HCT116 (cell line): Measurements from ENCODE around the gene GFER. TPM values are rescaled to one million over a fixed set of nuclear protein-coding genes. Genes with fewer than 3 reads are reported as not detected.

Source experiments
- ATAC-seq: fragments of 200-7000 bp; cut with Tn5 transposase; 2 replicates; pipeline ENCODE4 v1.9.1; 2020; ENCODE audit warnings: mild to moderate bottlenecking, moderate library complexity
- BruUV-seq: library from RNA; stranded (reverse); fragments of 400-500 nt; replicated peaks from 2 replicates; lab custom pipeline; 2021; lab: Mats Ljungman, UMichigan
- CTCF ChIA-PET: fragments of 300-600 bp; sonication (Branson Sonifier 250); formaldehyde crosslinking; loops from one replicate; lab custom pipeline; 2021; ENCODE audit warnings: antibody characterized with exemption; lab: Charles Lee
- POLR2A ChIA-PET: fragments of 300-600, 350-600 bp; sonication (Branson Sonifier 250); formaldehyde crosslinking; loops from one replicate; lab custom pipeline; 2021; ENCODE audit warnings: antibody characterized with exemption; lab: Charles Lee
- RAD21 ChIA-PET, 2 experiments: fragments of 300-600 bp; sonication (Branson Sonifier 250); formaldehyde crosslinking; loops; one replicate each; lab custom pipeline; 2023; ENCODE audit warnings: low total read pairs in 2 of 2; ENCODE audit not compliant: uncharacterized antibody in 2 of 2, unreplicated experiment in 2 of 2, low non-redundant PET in 1 of 2; lab: Charles Lee
- DNase-seq: peaks from one replicate; pipeline ENCODE4 v3.0.0-alpha.2; 2010; ENCODE audit warnings: low read depth, low spot score
- H2AFZ ChIP-seq: fragments of 200-600 bp; shearing (Covaris generic), sonication (generic); 2 replicates; pipeline ENCODE4 v1.6.1; 2017; ENCODE audit warnings: low read depth, mixed run types, mixed read lengths, antibody characterized with exemption, low read length; ENCODE audit not compliant: poor library complexity, severe bottlenecking
- H3K27ac ChIP-seq: 2 replicates; pipeline ENCODE4 v1.5.1; 2012; ENCODE audit warnings: low read depth, low read length
- H3K27me3 ChIP-seq: fragments of 200-600 bp; sonication (generic); 2 replicates; pipeline ENCODE4 v1.6.1; 2016; ENCODE audit warnings: mixed run types, low read length, mixed read lengths; ENCODE audit not compliant: insufficient read depth
- H3K36me3 ChIP-seq, 2 experiments: fragments of 200-500 bp in 1 of 2; fragments of 200-600 bp in 1 of 2; sonication (Bioruptor generic) in 1 of 2; sonication (generic) in 1 of 2; 2 replicates each; pipeline versions ENCODE4 v1.5.1 to v1.6.1; 2014 to 2016; ENCODE audit warnings: low read length in 2 of 2, inconsistent platforms in 1 of 2, mixed read lengths in 1 of 2, mixed run types in 1 of 2; ENCODE audit not compliant: insufficient read depth in 2 of 2, control insufficient read depth in 1 of 2
- H3K4me1 ChIP-seq, 2 experiments: fragments of 200-600 bp in 1 of 2; sonication (generic) in 1 of 2; 2 replicates each; pipeline versions ENCODE4 v1.5.1 to v1.6.1; 2012 to 2017; ENCODE audit warnings: low read length in 2 of 2, inconsistent platforms in 1 of 2, mild to moderate bottlenecking in 1 of 2, mixed read lengths in 1 of 2, mixed run types in 1 of 2, moderate library complexity in 1 of 2; ENCODE audit not compliant: insufficient read depth in 2 of 2, control insufficient read depth in 1 of 2
- H3K4me2 ChIP-seq: fragments of 200-600 bp; sonication (generic); 2 replicates; pipeline ENCODE4 v1.6.1; 2017; ENCODE audit warnings: mixed run types, low read length, mixed read lengths
- H3K4me3 ChIP-seq, 2 experiments: fragments of 200-600 bp in 1 of 2; sonication (generic) in 1 of 2; replicated peaks in 1 of 2; 2 replicates each; pipeline ENCODE4 v1.5.1; 2011 to 2016; ENCODE audit warnings: low read length in 2 of 2, control low read depth in 1 of 2, low read depth in 1 of 2, mild to moderate bottlenecking in 1 of 2, mixed read lengths in 1 of 2, mixed run types in 1 of 2
- H3K79me2 ChIP-seq: fragments of 200-600 bp; sonication (generic); 2 replicates; pipeline ENCODE4 v1.6.1; 2017; ENCODE audit warnings: mild to moderate bottlenecking, mixed run types, low read length, moderate library complexity, mixed read lengths; ENCODE audit not compliant: insufficient read depth
- H3K9ac ChIP-seq: fragments of 200-600 bp; sonication (generic); 2 replicates; pipeline ENCODE4 v1.6.1; 2016; ENCODE audit warnings: low read length, mixed read lengths
- H3K9me2 ChIP-seq: fragments of 200-600 bp; sonication (generic), shearing (Covaris generic); 2 replicates; pipeline ENCODE4 v1.6.1; 2017; ENCODE audit warnings: mixed run types, mild to moderate bottlenecking, moderate library complexity; ENCODE audit not compliant: insufficient read depth
- H3K9me3 ChIP-seq, 2 experiments: fragments of 200-500 bp in 1 of 2; fragments of 200-600 bp in 1 of 2; sonication (Bioruptor generic) in 1 of 2; sonication (generic) in 1 of 2; 2 replicates each; pipeline ENCODE4 v1.6.1; 2014 to 2017; ENCODE audit warnings: low read length in 2 of 2, mixed read lengths in 2 of 2, inconsistent platforms in 1 of 2, low read depth in 1 of 2, mild to moderate bottlenecking in 1 of 2, mixed run types in 1 of 2, moderate library complexity in 1 of 2; ENCODE audit not compliant: control insufficient read depth in 1 of 2, insufficient read depth in 1 of 2
- H4K20me1 ChIP-seq: fragments of 200-600 bp; sonication (generic), shearing (Covaris generic); 2 replicates; pipeline ENCODE4 v1.6.1; 2017; ENCODE audit warnings: mixed run types, mild to moderate bottlenecking, moderate library complexity; ENCODE audit not compliant: insufficient read depth
- ATF3 ChIP-seq: IDR thresholded peaks from 2 replicates; pipeline ENCODE4 v1.6.1; 2012
- CBX3 ChIP-seq: IDR thresholded peaks from 2 replicates; pipeline ENCODE4 v1.6.1; 2012; ENCODE audit warnings: low read depth
- CEBPB ChIP-seq: IDR thresholded peaks from 2 replicates; pipeline ENCODE4 v1.6.1; 2012; ENCODE audit warnings: low read depth
- CTCF ChIP-seq, 3 experiments: fragments of 200-600 bp in 1 of 3; sonication (generic) in 1 of 3; IDR thresholded peaks in 2 of 3; conservative IDR thresholded peaks in 1 of 3; 2 replicates each; pipeline ENCODE4 v1.5.1; 2012 to 2017; ENCODE audit warnings: low read depth in 2 of 3, low read length in 2 of 3, antibody characterized with exemption in 1 of 3, borderline replicate concordance in 1 of 3, control low read depth in 1 of 3, mild to moderate bottlenecking in 1 of 3, mixed read lengths in 1 of 3, mixed run types in 1 of 3, moderate library complexity in 1 of 3; ENCODE audit not compliant: insufficient read depth in 1 of 3
- EGR1 ChIP-seq: IDR thresholded peaks from 2 replicates; pipeline ENCODE4 v1.6.1; 2012; ENCODE audit warnings: low read depth
- ELF1 ChIP-seq: IDR thresholded peaks from 2 replicates; pipeline ENCODE4 v1.6.1; 2012; ENCODE audit warnings: low read depth, borderline replicate concordance
- EZH2 ChIP-seq: fragments of 200-600 bp; sonication (generic); IDR thresholded peaks from 2 replicates; pipeline ENCODE4 v1.6.1; 2017; ENCODE audit warnings: antibody characterized with exemption, mixed run types
- EZH2phosphoT487 ChIP-seq: fragments of 200-600 bp; IDR thresholded peaks from 2 replicates; pipeline ENCODE4 v1.6.1; 2018; ENCODE audit warnings: antibody characterized with exemption, borderline replicate concordance
- FOSL1 ChIP-seq: IDR thresholded peaks from 2 replicates; pipeline ENCODE4 v1.6.1; 2012; ENCODE audit warnings: low read depth
- JUND ChIP-seq: IDR thresholded peaks from 2 replicates; pipeline ENCODE4 v1.6.1; 2012
- MAX ChIP-seq: IDR thresholded peaks from 2 replicates; pipeline ENCODE4 v1.6.1; 2012
- POLR2A ChIP-seq: IDR thresholded peaks from 2 replicates; pipeline ENCODE4 v1.7.0; 2011; ENCODE audit warnings: borderline replicate concordance; ENCODE audit not compliant: insufficient read depth, insufficient read length; ENCODE audit errors: extremely low read depth
- POLR2AphosphoS5 ChIP-seq: IDR thresholded peaks from 2 replicates; pipeline ENCODE4 v1.6.1; 2011; ENCODE audit warnings: mild to moderate bottlenecking, low read depth, low read length, moderate library complexity
- RAD21 ChIP-seq: IDR thresholded peaks from 2 replicates; pipeline ENCODE4 v1.6.1; 2012; ENCODE audit warnings: low read depth, mild to moderate bottlenecking
- REST ChIP-seq: IDR thresholded peaks from 2 replicates; pipeline ENCODE4 v1.6.1; 2012; ENCODE audit warnings: low read depth
- SIN3A ChIP-seq: IDR thresholded peaks from 2 replicates; pipeline ENCODE4 v1.6.1; 2012; ENCODE audit warnings: low read depth
- SP1 ChIP-seq: IDR thresholded peaks from 2 replicates; pipeline ENCODE4 v1.6.1; 2012; ENCODE audit warnings: low read depth
- SRF ChIP-seq: IDR thresholded peaks from 2 replicates; pipeline ENCODE4 v1.6.1; 2012; ENCODE audit warnings: low read depth
- YY1 ChIP-seq: IDR thresholded peaks from 2 replicates; pipeline ENCODE4 v1.6.1; 2011; ENCODE audit warnings: low read length, low read depth, moderate library complexity, mild to moderate bottlenecking; ENCODE audit not compliant: insufficient replicate concordance; ENCODE audit errors: extremely low read depth
- ZFX ChIP-seq: fragments of 450-650 bp; IDR thresholded peaks from 2 replicates; pipeline ENCODE4 v1.6.1; 2017
- ZNF274 ChIP-seq: fragments of 200-500 bp; sonication (Bioruptor generic); IDR thresholded peaks from 2 replicates; pipeline ENCODE4 v1.6.1; 2014; ENCODE audit warnings: mild to moderate bottlenecking, low read depth, low read length, inconsistent platforms
- intact Hi-C: fragments of 100-400 bp; cut with micrococcal nuclease; formaldehyde crosslinking; loops from 2 replicates; pipeline ENCODE4 v1.10.0; 2022
- total RNA-seq: library from RNA; stranded (reverse); gene quantifications from one replicate; pipeline ENCODE4 v1.2.1, GENCODE V29; 2021; ENCODE audit not compliant: unreplicated experiment

GFER gene
- total RNA-seq, 1 experiment from 2014 or later: 47.3 TPM

GRCh38 chr16:1964506-1965395 lies 19.2 kb upstream of the GFER start, which contains the start of gene RPS2:
RPS2 (minus strand) TSS chr16:1964826; CDS start chr16:1964625, 201 bp downstream.
- Histone ChIP-seq H3K4me3 (peak within 1 kb of the TSS; percentile 65 to 73), H3K9me3 (no peaks in the 10 kb centered on the region), H3K4me2 (peak within 1 kb of the TSS; percentile 88), H2AFZ (no peak within 1 kb of the TSS), H3K4me1 (peaks cover 5 to 38% of the 10 kb centered on the region in 2 experiments; a peak in 3 of 4 replicates), H3K36me3 (peaks cover 6 to 20% of the 10 kb centered on the region in 2 experiments), H3K9ac (peak within 1 kb of the TSS; percentile 93), H3K27ac (peak within 1 kb of the TSS; percentile 94), H3K79me2 (peaks cover 68% of the 10 kb centered on the region), H3K9me2 (no peaks in the 10 kb centered on the region), H4K20me1 (peaks cover 11% of the 10 kb centered on the region; the same call in 1 of the 2 replicates), H3K27me3 (no peaks in the 10 kb centered on the region)
- DNase-seq (peak; percentile 95), ATAC-seq (peak; percentile 60)
- RAD21 ChIA-PET: interaction anchor here (0.7 kb wide), 3 partner anchors 13 to 104 kb away, joined by 3 to 6 read pairs (median 5); no protein-coding TSS in a partner anchor
- no TSS peak for BruUV-seq
- POLR2A ChIA-PET: interaction anchor here (0.6 to 5.9 kb wide), 40 partner anchors 9 to 1055 kb away, joined by 3 to 104 read pairs (median 4); partner anchors contain the start of genes FAHD1, GFER, HAGH and MEIOB
- CTCF ChIA-PET: interaction anchor here (0.7 kb wide), 2 partner anchors 14 to 20 kb away, joined by 3 read pairs; partner anchors contain the start of gene GFER
- intact Hi-C loops: no loop called here
- peak; percentile 81 for TF ChIP-seq ZFX
- TF ChIP-seq ATF3: no peak
- no peak for TF ChIP-seq CBX3
- TF ChIP-seq CTCF (IDR thresholded peaks at IDR 0.05 in 2 of 3, conservative IDR thresholded peaks at IDR 0.05 in 1 of 3; ENCODE audit: borderline replicate concordance in 1 of 3, insufficient read depth in 1 of 3, low read depth in 2 of 3, low read length in 2 of 3): 0 out of 6 replicates have a peak, but pooled peaks of 1 of the 3 experiments have one; percentile 2
- TF ChIP-seq RAD21: no peak
- no peak for TF ChIP-seq REST
- peak; percentile 81 for TF ChIP-seq YY1
- no peak for TF ChIP-seq MAX
- TF ChIP-seq SRF: no peak
- no peak for TF ChIP-seq EZH2phosphoT487
- TF ChIP-seq POLR2A: peak; percentile 99
- TF ChIP-seq FOSL1: no peak
- TF ChIP-seq EZH2: no peak
- TF ChIP-seq EGR1: no peak
- TF ChIP-seq POLR2AphosphoS5: peak; percentile 100
- no peak for TF ChIP-seq CEBPB
- no peak for TF ChIP-seq SIN3A
- TF ChIP-seq JUND: no peak
- TF ChIP-seq ZNF274: no peak
- no peak for TF ChIP-seq ELF1
- no peak for TF ChIP-seq SP1
